ENCODE data around the gene ANKS1B. TPM values are rescaled to one million over a fixed set of nuclear protein-coding genes. Genes with fewer than 3 reads are reported as not detected.

The ANKS1B gene
- total and polyA plus RNA-seq, 2 of the 4 experiments (the other 2 are of a cell fraction), result 0.17 to 0.18 TPM

DNA sequence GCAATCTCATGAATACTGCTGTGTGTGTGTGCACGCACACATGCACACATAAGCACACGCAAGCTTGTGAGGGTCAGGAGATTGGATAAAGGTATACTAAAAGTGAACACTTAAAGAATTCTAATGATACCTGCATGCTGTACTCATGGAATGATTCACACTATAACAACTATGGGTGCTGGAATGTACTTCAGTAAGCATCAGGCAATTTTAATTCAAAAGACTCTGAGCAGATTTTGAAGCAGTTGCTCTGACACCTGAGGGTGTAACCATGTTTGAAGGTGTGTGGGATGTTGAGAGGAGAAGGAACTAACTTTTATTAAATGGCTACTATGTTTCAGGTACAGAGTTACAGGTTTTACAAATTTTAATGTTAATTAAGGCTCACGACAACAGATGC is 275.6 kb downstream of the ANKS1B start:
- Histone ChIP-seq H2BK20ac (ENCODE audit: low read depth, low read length) (no peak overlapping the region), H3K9me3 (ENCODE audit: control insufficient read depth, insufficient read depth, low read length) (peaks cover 5% of the 10 kb centered on the region; the same call in 1 of the 2 replicates), H4K20me1 (ENCODE audit: insufficient read depth, low read length) (no peaks in the 10 kb centered on the region), H3K23ac (ENCODE audit: low read depth, low read length) (no peak overlapping the region), H2AK9ac (replicated peaks; ENCODE audit: low read depth, low read length, poor library complexity) (no peak overlapping the region), H3K9ac (ENCODE audit: low read depth, low read length) (no peak overlapping the region), H3K14ac (replicated peaks; ENCODE audit: low read depth, low read length) (no peak overlapping the region), H4K91ac (ENCODE audit: insufficient read depth, low read depth, low read length) (no peak overlapping the region), H3K4me2 (ENCODE audit: low read depth, low read length) (no peak overlapping the region), H4K5ac (ENCODE audit: low read depth, low read length) (no peak overlapping the region), H2AK5ac (ENCODE audit: low read depth, low read length) (no peak overlapping the region), H3K27me3 (ENCODE audit: control insufficient read depth, insufficient read depth, low read length) (no peaks in the 10 kb centered on the region), H4K8ac (ENCODE audit: low read depth in 2 of 2, low read length in 2 of 2) (no peak overlapping the region), H2BK5ac (ENCODE audit: low read depth, low read length, poor library complexity, severe bottlenecking) (no peak overlapping the region), H2AFZ (replicated peaks; ENCODE audit: low read length, poor library complexity) (no peak overlapping the region), H3K9me1 (ENCODE audit: insufficient read depth, low read length) (no peaks in the 10 kb centered on the region), H2BK120ac (ENCODE audit: low read depth, low read length) (no peak overlapping the region), H3K56ac (ENCODE audit: extremely low read depth, insufficient read depth, low read length) (no peak overlapping the region), H3K4me3 (ENCODE audit: insufficient read depth, low read depth, low read length) (no peak overlapping the region), H3K79me1 (ENCODE audit: low read depth in 1 of 2, low read length in 2 of 2) (no peaks in the 10 kb centered on the region), H3K36me3 (ENCODE audit: control insufficient read depth, insufficient read depth, low read length) (no peaks in the 10 kb centered on the region), H2BK15ac (ENCODE audit: low read depth, low read length) (no peak overlapping the region), H3K27ac (ENCODE audit: insufficient read depth, low read length) (no peak overlapping the region), H3K4me1 (ENCODE audit: control insufficient read depth, insufficient read depth, low read length) (no peaks in the 10 kb centered on the region), H3K4ac (ENCODE audit: low read depth, low read length) (no peak overlapping the region), H3K18ac (ENCODE audit: low read depth, low read length) (no peak overlapping the region)
- in situ Hi-C loops (cut with MboI; ENCODE audit: low sequenced_read_pairs), result no loop called here
- no TSS peak for BruUV-seq (replicated peaks)
- dilution Hi-C loops (cut with HindIII; ENCODE audit: low sequenced_read_pairs, unreplicated experiment), result no loop called here
- DNase-seq (no peak), ATAC-seq (ENCODE audit: low read depth) (no peak)
- intact Hi-C loops (cut with micrococcal nuclease), result no loop called here
- TF ChIP-seq CTCF (conservative IDR thresholded peaks at IDR 0.05; ENCODE audit: low read depth, low read length), result no peak
- ChIA-PET POLR2A (ENCODE audit: unreplicated experiment) (no interaction called here), CTCF (interaction anchor here (0.7 kb wide), 1 partner anchor 152 kb away, joined by 3 read pairs; no protein-coding TSS in a partner anchor)
- WGBS, 2 experiments (ENCODE audit: extremely low coverage in 2 of 2, insufficient read length in 1 of 2), result no CpG with 5 or more reads among the region's 3 CpGs

Data from IMR-90 (cell line).